GM18909 (cell line): Measurements from ENCODE around the gene HMGN4.

Experiments
- ATAC-seq: cut with Tn5 transposase; IDR thresholded peaks from one replicate; pipeline ENCODE4 v1.9.1; 2021; ENCODE audit warnings: mild to moderate bottlenecking; ENCODE audit not compliant: unreplicated experiment, poor library complexity

Gene HMGN4

GRCh38 chr6:26575494-26575939 lies 37.4 kb downstream of the HMGN4 start:
- no peak for ATAC-seq

DNA sequence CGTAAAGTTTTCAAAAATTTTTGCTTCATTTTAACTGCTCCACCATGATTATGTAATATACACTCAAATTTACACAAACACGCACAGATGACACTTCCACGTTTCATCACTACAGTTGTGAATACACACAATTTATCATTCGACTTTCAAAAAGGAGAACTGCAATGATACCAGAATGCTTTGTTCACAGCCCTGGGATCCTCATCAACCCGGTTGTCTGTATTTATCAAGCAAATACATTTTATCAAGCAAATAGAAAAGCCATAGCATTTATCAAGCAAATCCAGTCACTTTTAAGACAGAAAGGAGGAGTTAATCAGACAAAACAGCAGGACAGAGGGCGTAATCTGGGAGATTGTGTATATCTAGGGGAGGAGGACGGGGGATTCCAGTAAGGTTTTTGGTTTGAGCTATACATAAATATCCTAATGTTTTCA lies 38.3 kb downstream of the HMGN4 start:
- ATAC-seq: no peak

GRCh38 chr6:26576929-26577719 lies 39.0 kb downstream of the HMGN4 start:
- ATAC-seq: no peak

DNA sequence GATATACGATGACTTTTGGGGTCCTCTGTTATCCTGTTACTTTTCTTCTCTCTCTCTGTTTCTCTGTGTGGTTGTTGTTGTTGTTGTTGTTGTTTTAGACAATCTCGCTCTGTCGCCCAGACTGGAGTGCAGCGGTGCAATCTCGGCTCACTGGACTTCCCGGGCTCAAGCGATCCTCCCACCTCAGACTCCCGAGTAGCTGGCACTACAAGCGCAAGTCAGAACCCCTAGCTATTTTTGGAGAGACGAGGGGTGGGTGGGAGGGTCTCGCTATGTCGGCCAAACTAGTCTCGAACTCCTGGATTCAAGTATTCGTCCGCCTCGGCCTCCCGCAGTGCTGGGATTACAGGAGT lies 39.5 kb downstream of the HMGN4 start:
- ATAC-seq: no peak

DNA sequence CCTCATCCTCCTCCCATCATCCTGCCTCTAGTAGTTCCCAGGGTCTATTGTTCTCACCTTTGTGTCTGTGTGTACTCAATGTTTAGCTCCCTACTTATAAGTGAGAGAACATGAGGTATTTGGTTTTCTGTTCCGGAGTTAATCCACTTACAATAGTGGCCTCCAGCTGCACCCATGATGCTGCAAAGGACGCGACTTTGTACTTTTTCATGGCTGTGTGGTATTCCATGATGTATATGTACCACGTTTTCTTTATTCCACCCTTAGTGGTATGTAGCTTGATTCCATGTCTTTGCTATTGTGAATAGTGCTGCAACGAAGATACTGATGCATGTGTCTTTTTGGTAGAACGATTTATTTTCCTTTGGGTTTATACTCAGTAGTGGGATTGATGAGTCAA lies 40.1 kb downstream of the HMGN4 start:
- ATAC-seq: no peak

- no peak for ATAC-seq
These were observed 40.6 kb downstream of the HMGN4 start for GRCh38 chr6:26578741-26579140.

GRCh38 chr6:26581164-26581915 lies 43.2 kb downstream of the HMGN4 start:
- ATAC-seq: no peak

- no peak for ATAC-seq
These were observed 50.8 kb downstream of the HMGN4 start for GRCh38 chr6:26588965-26589364.

DNA sequence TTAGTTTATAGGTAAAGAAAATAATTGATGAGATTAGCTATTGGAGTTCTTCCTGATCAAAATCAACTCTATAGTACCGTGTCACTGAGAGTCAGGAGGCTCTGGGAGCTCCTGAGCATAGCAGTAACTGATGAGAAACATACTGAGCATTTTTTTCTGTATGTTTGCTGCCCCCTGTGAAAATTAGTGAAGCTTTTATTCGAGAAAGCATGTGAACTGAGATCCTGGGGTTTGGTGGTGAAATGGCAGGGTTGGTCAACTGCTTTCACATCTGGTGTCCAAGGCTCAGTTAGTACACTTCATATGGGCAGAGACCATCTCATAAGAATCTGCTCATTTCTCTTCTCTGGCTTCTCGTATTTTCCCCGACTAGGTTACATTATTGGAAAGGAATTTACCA lies 54.5 kb downstream of the HMGN4 start:
- ATAC-seq: no peak

DNA sequence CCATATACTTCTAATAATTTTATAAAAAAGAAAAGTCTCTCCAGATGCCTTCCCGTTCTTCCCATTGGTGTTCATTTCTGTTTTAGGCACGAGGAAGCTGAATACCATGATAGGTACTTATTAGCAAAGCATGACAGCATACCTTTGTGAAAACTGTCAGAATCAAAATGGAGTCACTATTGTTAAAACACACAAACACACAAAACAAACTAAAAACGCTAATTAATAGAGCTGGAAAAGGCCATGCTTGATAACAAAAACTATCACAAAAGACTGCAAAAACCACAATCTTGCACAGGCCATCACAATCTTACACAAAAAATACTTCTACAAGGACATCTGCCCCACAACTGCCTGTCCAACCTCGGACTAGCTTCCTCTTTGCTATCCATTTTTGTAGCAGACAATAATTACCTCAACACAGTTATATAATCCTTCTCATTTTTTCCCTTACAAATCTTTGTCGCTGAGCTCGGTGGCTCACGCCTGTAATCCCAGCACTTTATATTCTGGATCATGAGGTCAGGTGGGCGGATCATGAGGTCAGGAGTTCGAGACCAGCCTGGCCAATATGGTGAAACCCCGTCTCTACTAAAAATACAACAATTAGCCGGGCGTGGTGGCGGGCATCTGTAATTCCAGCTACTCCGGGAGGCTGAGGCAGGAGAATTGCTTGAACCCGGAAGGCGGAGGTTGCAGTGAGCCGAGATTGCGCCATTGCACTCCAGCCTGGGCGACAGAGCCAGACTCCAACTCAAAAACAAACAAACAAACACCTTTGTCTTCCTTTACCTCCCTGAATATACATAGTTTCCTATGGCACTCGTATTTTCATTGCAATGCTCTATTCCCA lies 55.3 kb downstream of the HMGN4 start:
- no peak for ATAC-seq

DNA sequence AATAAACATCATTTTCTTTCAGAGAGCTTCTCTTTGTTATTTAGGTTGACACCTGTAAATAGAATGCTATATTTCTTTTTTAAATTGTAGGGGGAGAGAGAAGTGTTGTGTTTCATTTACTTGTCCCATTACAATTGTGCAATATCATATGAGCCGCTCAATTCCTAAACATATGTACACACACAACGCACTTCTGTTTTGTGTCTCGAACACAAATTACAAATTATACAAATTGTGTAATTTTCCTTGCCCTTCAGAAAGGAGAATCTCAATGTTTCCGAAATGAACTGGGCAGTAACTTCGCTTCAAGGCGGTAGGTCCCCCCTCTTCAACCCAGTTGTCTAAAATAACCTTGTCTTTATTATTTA lies 55.9 kb downstream of the HMGN4 start:
- no peak for ATAC-seq

DNA sequence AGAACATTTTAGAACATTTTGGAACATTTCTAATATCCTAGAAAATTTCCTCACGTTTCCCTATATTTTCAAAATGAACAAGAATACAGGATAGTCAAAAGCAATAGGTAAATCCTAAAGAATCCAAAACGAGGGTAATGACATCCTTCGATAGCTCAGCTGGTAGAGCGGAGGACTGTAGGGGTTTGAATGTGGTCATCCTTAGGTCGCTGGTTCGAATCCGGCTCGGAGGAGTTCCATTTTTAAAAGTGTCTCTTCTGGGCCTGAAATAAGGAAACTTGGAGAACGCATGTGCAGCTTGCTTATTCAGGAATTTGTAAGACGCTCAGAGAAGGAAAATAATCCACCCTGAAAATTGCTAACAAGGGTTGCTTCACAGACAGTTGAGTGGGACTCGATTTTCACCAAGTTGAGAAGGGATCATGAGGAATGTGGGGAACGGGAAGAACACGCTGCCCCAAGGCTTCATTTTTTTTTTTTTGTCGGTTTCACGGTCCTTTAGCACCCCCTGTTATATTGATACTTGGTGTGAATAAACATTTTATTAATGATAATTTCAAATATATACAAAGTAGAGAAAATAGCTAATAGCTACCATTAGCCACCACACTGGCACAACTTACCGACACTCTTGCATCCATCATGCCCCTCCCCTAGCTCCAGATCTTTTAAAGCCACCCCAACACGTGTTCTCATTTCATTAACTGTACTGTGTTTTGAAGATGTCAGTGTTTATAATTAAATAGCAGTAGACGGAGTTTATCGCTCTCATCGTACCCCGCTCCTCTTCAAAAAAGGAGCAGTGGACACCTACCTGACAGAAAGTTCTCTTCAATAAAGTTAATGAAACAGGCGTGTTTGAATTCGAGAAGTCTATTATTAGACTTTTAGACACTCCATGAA lies 56.8 kb downstream of the HMGN4 start:
- no peak for ATAC-seq

GRCh38 chr6:26595669-26596269 lies 57.6 kb downstream of the HMGN4 start:
- peak; percentile 61 for ATAC-seq
